CD4-positive, alpha-beta T cell treated with Interleukin-17A for 1 hour (primary cell): Measurements from ENCODE around the gene ELOVL4.

Source experiments
- DNase-seq: peaks from one replicate; pipeline ENCODE4 v3.0.0-alpha.2; 2020

Gene ELOVL4

DNA sequence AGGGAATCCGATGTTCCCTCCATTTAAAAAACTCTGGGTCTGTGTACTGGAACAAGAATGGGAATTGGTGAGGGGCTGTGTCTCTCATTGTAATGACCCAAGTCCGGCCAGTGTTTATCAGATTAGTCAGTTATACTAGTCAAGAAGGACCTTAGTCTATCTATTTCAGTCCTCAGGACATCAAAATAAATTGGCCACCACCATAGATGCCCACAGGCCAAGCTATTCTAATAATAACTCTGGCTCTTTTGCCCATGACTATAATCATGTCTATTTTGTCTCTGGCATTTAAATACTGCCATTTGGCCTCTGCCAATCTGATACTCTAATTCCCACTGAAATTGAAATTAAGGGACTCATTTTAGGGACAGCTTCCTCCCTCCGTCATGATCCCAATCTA is 37.8 kb downstream of the ELOVL4 start:
- no peak for DNase-seq

- DNase-seq = no peak
Measured at GRCh38 chr6:79902046-79902445, 45.3 kb downstream of the ELOVL4 start.

GRCh38 chr6:79898076-79898475 is 49.3 kb downstream of the ELOVL4 start:
- no peak for DNase-seq

DNA sequence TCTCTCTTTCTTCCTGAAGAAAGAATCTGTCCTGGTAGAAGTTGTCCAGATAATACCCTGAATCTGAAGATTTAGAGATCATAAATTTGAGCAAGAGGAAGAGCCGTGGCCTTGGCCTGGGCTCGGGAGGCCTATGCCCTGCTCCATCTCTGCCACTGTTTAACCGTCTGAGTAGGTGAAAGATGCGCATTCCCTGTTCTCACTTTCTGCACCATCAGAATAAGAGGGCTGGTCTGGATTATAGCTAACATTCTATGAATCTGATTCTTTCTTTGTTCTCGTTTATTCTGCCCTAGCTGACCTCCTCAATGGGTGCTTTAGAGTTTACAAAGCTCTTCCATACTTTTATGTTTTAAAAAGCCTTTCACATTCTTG is 51.3 kb downstream of the ELOVL4 start:
- DNase-seq = no peak

DNA sequence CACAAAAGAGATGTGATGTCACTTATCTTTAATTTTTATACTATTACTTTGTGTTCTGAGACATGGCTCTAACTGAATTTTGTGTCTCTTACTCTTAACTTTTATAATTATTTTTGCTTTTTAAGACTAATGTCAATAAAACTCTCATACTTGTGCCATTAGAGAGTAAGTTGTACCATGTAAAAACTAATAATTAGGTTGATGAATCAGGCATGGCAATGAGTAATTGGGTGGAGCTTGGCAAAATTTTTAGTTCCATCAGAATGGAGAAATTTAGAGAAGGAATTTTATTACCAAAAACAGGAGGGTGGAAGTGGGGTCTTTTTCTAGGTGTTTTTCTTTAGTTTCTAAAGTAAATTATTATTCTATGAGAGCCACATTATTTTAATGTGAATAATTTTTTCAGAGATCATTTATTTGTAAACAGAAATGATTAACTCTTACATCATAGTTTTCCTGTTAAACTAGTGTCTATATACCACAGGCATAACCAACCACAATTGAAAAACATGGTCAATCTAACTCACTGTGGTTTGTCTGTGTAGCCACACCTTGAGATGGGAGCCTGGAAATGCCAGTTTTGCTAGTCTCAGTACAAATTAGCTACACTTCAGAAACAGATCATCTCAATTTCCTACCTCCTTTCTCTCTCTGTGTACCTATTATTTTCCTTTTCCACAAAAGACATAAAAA is 51.8 kb downstream of the ELOVL4 start:
- DNase-seq = no peak

- DNase-seq = no peak
Measured at GRCh38 chr6:79894939-79895338, 52.4 kb downstream of the ELOVL4 start.

GRCh38 chr6:79888587-79888986 is 58.8 kb downstream of the ELOVL4 start:
- no peak for DNase-seq

- DNase-seq = no peak
Measured at GRCh38 chr6:79878142-79878748, 69.1 kb downstream of the ELOVL4 start.

DNA sequence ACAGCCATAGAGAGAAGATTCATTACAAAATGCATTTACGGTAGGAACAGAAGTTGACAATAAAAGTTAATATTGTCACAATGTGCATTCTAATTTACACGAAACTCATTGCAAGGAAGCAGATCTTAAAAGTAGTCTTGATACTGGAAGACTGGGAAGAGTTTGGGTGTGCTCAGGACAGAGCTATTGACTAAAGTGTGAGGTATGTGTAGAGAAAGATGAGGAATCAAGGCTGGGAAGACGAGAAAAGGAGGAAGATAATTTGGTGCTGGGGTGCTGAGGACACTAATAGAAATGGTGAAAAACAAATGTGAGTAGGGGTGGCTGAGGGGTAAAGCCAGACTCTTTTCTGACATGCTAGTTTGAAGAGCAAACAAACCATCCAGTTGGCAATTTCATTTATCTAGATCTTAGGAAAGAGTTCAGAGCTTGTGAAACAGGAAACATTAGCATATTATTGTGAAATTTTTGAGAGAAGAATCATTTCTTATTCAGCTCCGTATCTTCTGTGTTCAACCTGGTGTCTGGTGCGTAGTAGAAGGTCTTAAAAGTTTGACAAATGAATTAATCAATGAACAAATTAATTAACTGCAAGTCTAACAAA is 72.7 kb downstream of the ELOVL4 start:
- no peak for DNase-seq

GRCh38 chr6:79872986-79873385 is 74.4 kb downstream of the ELOVL4 start:
- DNase-seq = no peak

DNA sequence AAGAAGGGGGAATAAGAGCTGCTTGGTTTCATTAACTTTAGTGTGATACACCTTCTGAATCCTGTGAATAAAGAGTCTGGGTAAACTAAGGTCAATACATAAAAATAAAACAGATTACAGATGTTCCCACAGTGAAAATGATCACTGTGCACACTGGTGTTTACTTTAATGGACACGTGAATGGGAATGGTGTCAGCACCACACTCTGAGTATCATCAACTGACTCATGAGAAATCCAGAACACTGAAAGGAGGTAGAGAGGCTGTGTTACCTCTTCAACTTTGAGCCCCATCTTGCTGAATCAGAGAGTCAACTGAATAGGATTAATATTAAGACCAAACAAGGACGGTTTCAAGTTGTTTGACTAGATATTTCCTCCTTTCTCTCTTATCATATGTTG is 75.0 kb downstream of the ELOVL4 start:
- no peak for DNase-seq

GRCh38 chr6:79869600-79870084 is 77.7 kb downstream of the ELOVL4 start:
- peak; percentile 80 for DNase-seq

- no peak for DNase-seq
Measured at GRCh38 chr6:79869184-79869583, 78.2 kb downstream of the ELOVL4 start.

GRCh38 chr6:79868098-79868722 is 79.1 kb downstream of the ELOVL4 start:
- peak; percentile 59 for DNase-seq
